ENCODE measurements around the gene PCDHGA11.
"Not testable (repeated sequence)": the region's sequence is repeated elsewhere in the genome, so short reads cannot be mapped to it uniquely, and the experiment has no call there.

PCDHGA11 gene

DNA sequence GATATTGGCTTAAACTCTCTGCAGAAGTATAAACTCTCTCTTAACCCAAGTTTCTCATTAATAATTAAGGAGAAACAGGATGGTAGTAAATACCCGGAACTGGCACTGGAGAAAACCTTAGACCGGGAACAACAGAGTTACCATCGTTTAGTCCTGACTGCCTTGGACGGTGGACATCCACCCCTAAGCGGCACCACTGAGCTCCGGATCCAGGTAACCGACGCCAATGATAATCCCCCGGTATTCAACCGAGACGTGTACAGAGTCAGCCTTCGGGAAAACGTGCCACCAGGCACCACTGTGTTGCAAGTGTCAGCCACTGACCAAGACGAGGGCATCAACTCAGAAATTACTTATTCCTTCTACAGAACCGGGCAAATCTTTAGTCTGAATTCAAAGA is 22.2 kb upstream of the PCDHGA11 start:
- DNase-seq (ENCODE audit: low read depth in 2 of 3, low spot score in 1 of 3) = no peak

- DNase-seq (ENCODE audit: low read depth in 2 of 3, low spot score in 1 of 3) = no peak
Measured at GRCh38 chr5:141399555-141400258, 21.1 kb upstream of the PCDHGA11 start.

GRCh38 chr5:141402553-141403243 is 18.2 kb upstream of the PCDHGA11 start, which contains the start of gene PCDHGA9:
PCDHGA9 (plus strand) TSS chr5:141402778; CDS start chr5:141402953, 175 bp downstream.
- no peak for DNase-seq (ENCODE audit: low read depth in 2 of 3, low spot score in 1 of 3)

DNA sequence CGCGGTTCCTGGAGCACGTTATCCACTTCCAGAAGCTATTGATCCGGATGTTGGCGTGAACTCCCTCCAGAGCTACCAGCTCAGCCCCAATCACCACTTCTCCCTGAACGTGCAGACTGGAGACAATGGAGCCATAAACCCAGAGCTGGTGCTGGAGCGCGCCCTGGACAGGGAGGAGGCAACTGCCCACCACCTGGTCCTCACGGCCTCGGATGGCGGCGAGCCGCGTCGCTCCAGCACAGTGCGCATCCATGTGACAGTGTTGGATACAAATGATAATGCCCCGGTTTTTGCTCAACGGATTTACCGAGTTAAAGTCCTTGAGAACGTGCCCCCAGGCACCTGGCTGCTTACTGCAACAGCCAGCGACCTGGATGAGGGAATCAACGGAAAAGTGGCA is 17.5 kb upstream of the PCDHGA11 start:
- DNase-seq (ENCODE audit: low read depth in 2 of 3, low spot score in 1 of 3) = no peak

DNA sequence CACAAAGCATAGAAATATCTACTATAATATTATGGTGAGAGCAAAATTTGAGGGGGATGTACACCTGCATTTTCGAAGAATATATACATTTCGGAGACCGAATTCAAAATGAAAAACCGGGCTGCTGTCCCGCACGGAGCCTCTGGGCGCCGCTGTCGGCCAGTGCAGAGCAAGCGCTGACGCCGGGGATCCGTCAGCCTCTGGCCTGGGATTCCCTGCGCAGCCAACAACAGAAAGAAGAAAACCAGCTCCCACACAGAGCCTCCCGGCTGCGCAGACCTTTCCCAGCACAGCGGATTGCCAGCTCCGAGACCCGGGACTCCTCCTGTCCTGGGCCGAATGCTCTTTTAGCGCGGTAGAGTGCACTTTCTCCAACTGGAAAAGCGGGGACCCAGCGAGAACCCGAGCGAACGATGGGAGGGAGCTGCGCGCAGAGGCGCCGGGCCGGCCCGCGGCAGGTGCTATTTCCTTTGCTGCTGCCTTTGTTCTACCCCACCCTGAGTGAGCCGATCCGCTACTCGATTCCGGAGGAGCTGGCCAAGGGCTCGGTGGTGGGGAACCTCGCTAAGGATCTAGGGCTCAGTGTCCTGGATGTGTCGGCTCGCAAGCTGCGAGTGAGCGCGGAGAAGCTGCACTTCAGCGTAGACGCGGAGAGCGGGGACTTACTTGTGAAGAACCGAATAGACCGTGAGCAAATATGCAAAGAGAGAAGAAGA is 12.9 kb upstream of the PCDHGA11 start, which contains the start of gene PCDHGB6:
Gene PCDHGB6, plus strand, starts transcription at position 232 of the 716 bp plus-strand sequence. Its CDS starts 182 bp downstream, at position 414.
- DNase-seq (ENCODE audit: low read depth in 2 of 3, low spot score in 1 of 3) = peak in 1 of 3 donors; percentile 25

- no peak for DNase-seq (ENCODE audit: low read depth in 2 of 3, low spot score in 1 of 3)
Measured at GRCh38 chr5:141409598-141410306, 11.1 kb upstream of the PCDHGA11 start.

DNA sequence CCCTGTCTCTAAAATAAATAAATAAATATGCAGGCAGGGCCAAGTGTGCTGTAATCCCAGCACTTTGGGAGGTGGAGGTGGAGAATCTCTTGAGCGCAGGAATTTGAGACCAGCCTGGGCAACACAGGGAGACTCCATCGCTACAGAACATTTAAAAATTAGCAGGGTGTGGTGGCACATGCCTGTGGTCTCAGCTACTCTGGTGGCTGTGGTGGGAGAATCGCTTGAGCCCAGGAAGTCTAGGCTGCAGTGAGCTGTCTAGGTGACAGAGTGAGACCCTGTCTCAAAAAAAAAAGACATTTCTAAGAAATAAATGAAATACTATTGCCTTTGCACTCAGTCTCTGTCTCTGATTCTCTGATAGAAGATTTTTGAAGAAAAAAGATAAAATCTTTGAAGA is 9.3 kb upstream of the PCDHGA11 start:
- no peak for DNase-seq (ENCODE audit: low read depth in 2 of 3, low spot score in 1 of 3)

DNA sequence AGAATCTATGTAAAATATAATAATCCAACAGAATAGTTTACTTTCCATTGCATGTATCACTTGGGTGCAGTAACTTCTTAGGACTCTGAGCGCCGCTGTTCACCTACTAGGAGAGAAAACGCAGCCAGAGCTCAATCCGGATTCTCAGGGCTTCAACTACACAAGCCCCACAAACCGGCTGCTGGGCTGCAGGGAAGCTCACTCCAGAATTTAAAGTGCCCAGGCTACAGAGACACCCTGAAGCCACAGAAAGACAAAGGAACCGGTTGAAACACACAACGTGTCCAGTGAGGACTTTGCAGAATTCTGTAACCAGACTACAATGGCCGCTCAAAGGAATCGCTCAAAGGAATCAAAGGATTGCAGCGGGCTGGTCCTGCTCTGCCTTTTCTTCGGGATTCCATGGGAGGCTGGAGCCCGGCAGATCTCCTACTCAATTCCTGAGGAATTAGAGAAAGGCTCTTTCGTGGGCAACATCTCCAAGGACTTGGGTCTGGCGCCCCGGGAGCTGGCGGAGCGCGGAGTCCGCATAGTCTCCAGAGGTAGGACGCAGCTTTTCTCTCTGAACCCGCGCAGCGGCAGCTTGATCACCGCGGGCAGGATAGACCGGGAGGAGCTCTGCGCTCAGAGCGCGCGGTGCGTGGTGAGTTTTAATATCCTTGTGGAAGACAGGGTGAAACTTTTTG is 7.9 kb upstream of the PCDHGA11 start, which contains the start of gene PCDHGA10:
Gene PCDHGA10, plus strand, starts transcription at position 134 of the 686 bp plus-strand sequence. Its CDS starts 189 bp downstream, at position 323.
- peak in 1 of 3 donors; percentile 33 for DNase-seq (ENCODE audit: low read depth in 2 of 3, low spot score in 1 of 3)

DNA sequence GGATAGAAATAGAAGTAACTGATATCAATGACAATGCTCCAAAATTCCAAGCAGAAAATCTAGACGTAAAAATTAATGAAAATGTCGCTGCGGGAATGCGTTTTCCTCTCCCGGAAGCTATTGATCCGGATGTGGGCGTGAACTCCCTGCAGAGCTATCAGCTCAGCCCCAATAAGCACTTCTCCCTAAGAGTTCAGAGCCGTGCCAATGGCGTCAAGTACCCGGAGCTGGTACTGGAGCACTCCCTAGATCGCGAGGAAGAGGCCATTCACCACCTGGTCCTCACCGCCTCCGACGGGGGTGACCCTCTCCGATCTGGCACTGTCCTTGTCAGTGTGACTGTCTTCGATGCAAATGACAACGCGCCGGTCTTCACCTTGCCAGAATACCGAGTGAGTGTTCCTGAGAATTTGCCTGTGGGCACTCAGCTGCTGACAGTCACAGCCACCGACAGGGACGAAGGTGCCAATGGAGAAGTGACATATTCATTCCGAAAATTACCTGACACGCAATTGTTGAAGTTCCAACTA is 7.2 kb upstream of the PCDHGA11 start:
- DNase-seq (ENCODE audit: low read depth in 2 of 3, low spot score in 1 of 3) = no peak

- DNase-seq (ENCODE audit: low read depth in 2 of 3, low spot score in 1 of 3) = not testable (repeated sequence)
Measured at GRCh38 chr5:141414548-141415274, 6.1 kb upstream of the PCDHGA11 start.

DNA sequence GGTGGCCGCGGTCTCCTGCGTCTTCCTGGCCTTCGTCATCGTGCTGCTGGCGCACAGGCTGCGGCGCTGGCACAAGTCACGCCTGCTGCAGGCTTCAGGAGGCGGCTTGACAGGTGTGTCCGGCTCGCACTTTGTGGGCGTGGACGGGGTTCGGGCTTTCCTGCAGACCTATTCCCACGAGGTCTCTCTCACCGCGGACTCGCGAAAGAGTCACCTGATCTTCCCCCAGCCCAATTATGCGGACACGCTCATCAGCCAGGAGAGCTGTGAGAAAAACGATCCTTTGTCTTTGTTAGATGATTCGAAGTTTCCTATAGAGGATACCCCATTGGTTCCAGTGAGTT is 5.6 kb upstream of the PCDHGA11 start:
- DNase-seq (ENCODE audit: low read depth in 2 of 3, low spot score in 1 of 3) = not testable (repeated sequence)

DNA sequence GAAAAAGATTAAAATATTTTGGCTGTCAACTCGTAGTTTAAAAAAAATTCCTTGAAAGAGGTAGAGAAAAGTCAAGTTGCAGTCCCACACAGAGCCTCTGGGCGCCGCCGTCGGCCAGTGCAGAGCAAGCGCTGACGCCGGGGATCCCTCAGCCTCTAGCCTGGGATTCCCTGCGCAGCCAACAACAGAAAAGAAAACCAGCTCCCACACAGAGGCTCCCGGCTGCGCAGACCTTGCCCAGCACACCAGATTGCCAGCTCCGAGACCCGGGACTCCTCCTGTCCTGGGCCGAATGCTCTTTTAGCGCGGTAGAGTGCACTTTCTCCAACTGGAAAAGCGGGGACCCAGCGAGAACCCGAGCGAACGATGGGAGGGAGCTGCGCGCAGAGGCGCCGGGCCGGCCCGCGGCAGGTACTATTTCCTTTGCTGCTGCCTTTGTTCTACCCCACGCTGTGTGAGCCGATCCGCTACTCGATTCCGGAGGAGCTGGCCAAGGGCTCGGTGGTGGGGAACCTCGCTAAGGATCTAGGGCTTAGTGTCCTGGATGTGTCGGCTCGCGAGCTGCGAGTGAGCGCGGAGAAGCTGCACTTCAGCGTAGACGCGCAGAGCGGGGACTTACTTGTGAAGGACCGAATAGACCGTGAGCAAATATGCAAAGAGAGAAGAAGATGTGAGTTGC is 3.2 kb upstream of the PCDHGA11 start, which contains the start of gene PCDHGB7:
Gene PCDHGB7, plus strand, starts transcription at position 184 of the 679 bp plus-strand sequence. Its CDS starts 183 bp downstream, at position 367.
- DNase-seq (ENCODE audit: low read depth in 2 of 3, low spot score in 1 of 3) = peak; percentile 27 to 43 (median 39)

DNA sequence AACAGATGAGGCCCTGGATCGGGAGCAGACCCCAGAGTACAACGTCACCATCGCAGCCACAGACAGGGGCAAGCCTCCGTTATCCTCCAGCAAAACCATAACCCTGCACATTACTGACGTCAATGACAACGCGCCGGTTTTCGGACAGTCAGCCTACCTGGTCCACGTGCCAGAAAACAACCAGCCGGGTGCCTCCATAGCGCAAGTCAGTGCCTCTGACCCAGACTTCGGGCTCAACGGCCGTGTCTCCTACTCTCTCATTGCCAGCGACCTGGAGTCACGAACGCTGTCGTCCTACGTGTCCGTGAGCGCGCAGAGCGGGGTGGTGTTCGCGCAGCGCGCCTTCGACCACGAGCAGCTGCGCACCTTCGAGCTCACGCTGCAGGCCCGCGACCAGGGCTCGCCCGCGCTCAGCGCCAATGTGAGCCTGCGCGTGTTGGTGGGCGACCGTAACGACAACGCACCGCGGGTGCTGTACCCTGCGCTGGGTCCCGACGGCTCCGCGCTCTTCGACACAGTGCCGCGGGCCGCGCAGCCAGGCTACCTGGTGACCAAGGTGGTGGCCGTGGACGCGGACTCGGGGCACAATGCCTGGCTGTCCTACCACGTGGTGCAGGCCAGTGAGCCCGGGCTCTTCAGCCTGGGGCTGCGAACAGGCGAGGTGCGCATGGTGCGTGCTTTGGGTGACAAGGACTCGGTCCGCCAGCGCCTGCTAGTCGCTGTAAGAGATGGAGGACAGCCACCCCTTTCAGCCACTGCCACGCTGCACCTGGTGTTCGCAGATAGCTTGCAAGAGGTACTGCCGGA is 1.6 kb upstream of the PCDHGA11 start:
- DNase-seq (ENCODE audit: low read depth in 2 of 3, low spot score in 1 of 3) = no peak

DNA sequence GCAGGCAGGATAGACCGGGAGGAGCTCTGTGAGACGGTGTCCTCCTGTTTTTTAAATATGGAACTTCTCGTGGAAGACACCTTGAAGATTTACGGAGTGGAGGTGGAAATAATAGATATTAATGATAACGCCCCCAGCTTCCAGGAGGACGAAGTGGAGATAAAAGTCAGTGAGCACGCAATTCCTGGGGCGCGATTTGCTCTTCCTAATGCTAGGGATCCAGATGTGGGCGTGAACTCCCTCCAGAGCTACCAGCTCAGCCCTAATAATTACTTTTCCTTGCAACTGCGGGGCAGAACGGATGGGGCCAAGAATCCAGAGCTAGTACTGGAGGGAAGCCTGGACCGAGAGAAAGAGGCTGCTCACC is 621 bp downstream of the PCDHGA11 start:
- no peak for DNase-seq (ENCODE audit: low read depth in 2 of 3, low spot score in 1 of 3)

DNA sequence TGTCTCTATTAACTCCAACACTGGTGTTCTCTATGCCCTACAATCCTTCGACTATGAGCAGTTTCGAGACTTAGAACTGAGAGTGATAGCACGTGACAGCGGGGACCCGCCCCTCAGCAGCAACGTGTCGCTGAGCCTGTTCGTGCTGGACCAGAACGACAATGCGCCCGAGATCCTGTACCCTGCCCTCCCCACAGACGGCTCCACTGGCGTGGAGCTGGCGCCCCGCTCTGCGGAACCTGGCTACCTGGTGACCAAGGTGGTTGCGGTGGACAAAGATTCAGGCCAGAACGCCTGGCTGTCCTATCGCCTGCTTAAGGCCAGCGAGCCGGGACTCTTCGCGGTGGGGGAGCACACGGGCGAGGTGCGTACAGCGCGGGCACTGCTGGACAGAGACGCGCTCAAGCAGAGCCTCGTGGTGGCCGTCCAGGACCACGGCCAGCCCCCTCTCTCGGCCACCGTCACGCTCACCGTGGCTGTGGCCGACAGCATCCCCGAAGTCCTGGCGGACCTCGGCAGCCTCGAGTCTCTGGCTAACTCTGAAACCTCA is 2.0 kb downstream of the PCDHGA11 start:
- no peak for DNase-seq (ENCODE audit: low read depth in 2 of 3, low spot score in 1 of 3)

DNA sequence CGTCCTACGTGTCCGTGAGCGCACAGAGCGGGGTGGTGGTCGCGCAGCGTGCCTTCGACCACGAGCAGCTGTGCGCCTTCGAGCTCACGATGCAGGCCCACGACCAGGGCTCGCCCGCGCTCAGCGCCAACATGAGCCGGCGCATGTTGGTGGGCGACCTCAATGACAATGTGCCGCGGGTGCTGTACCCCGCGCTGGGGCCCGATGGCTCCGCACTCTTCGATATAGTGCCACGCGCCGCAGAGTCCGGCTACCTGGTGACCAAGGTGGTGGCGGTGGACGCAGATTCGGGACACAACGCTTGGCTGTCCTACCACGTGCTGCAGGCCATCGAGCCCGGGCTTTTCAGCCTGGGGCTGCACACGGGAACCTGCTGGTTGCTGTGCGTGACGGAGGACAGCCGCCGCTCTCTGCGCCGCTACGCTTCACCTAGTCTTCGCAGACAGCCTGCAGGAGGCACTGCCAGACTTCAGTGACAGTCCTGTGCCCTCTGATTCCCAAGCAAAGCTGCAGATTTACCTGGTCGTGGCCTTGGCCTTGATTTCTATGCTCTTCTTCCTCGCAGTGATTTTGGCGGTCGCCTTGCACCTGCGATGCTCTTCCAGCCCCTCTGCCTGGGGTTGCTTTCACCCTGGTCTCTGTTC is 7.1 kb downstream of the PCDHGA11 start:
- DNase-seq (ENCODE audit: low read depth in 2 of 3, low spot score in 1 of 3) = no peak

Measured in stimulated activated CD4-positive, alpha-beta T cell treated with anti-CD3 and anti-CD28 coated beads, Interleukin-12 subunit alpha, Interleukin-12 subunit beta, amount 100 ng/mL, for 48 hours (primary cell).